SH-SY5Y (cell line): ENCODE results near the gene ERICH4.

ENCODE experiments used
- GATA2 ChIP-seq: IDR thresholded peaks from 2 replicates; pipeline ENCODE4 v1.6.1; 2011; ENCODE audit warnings: mild to moderate bottlenecking, low read depth, low read length
- GATA3 ChIP-seq: IDR thresholded peaks from 2 replicates; pipeline ENCODE4 v1.6.1; 2011; ENCODE audit warnings: low read depth, mild to moderate bottlenecking, low read length, moderate library complexity

DNA sequence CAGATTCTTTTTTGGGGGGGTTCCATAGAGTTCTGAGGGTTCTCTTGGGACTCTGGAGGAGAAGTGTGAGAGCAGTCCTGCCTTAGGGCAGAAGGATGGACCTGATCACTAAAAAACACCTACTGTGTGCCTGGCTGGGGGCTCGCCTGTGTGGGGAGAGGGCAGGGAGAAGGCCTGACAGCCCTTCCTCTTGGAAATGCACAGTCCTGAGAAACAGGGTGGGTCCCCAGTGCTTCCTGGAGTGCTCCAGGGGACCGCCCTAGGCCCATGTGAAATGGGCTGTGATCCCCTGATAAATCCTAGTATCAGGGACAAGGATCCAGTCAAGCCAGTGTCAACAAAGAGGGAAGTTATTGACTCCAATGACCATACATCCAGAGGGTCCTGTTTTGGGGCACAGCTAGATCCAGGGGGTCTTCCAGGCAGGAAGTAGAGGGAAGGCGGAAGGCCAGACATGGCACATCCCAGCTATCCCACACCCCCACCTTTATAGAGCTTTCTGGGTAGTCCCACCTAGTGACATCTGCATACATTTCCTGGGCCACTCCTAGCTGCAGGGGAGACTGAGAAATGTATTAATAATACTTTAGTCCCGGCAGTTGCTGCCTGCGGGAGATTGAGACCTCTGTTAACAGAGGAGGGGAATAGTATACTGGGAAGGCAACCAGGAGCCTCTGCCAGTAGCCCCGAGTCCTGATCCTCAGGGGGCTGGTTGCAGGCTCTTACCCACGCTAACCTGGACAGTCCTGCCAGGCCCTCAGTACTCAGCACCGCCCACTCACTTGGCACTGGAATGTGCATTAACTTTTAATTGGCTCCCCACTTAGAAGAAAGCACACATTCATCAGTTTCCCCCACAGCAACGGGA is 31.6 kb upstream of the ERICH4 start:
- TF ChIP-seq GATA2 (no peak), GATA3 (no peak)
